ENCODE results near the gene MEMO1.

Gene MEMO1

GRCh38 chr2:31997653-31998052, 13.2 kb downstream of the MEMO1 start:
- H3K4me1 ChIP-seq (ENCODE audit: control insufficient read depth, insufficient read depth, low read length, unreplicated experiment), result peaks cover 7% of the 10 kb centered on the region
- no peaks in the 10 kb centered on the region for H3K27me3 ChIP-seq (ENCODE audit: insufficient read depth, low read length)
- H3K4me3 ChIP-seq (ENCODE audit: low read depth, low read length), result no peak overlapping the region
- H2AFZ ChIP-seq (ENCODE audit: low read length, unreplicated experiment), result no peak overlapping the region
- no peak overlapping the region for H3K27ac ChIP-seq (ENCODE audit: low read depth, low read length)
- no peaks in the 10 kb centered on the region for H3K36me3 ChIP-seq (ENCODE audit: insufficient read depth, low read length)
- peaks cover 72% of the 10 kb centered on the region for H3K79me2 ChIP-seq (ENCODE audit: control insufficient read depth, insufficient read depth, low read length, unreplicated experiment)

GRCh38 chr2:31996571-31997150, 14.1 kb downstream of the MEMO1 start:
- Histone ChIP-seq H3K36me3 (ENCODE audit: insufficient read depth, low read length) (no peaks in the 10 kb centered on the region), H2AFZ (ENCODE audit: low read length, unreplicated experiment) (no peak overlapping the region), H3K27ac (ENCODE audit: low read depth, low read length) (no peak overlapping the region), H3K79me2 (ENCODE audit: control insufficient read depth, insufficient read depth, low read length, unreplicated experiment) (peaks cover 73% of the 10 kb centered on the region), H3K4me3 (ENCODE audit: low read depth, low read length) (no peak overlapping the region), H3K27me3 (ENCODE audit: insufficient read depth, low read length) (no peaks in the 10 kb centered on the region), H3K4me1 (ENCODE audit: control insufficient read depth, insufficient read depth, low read length, unreplicated experiment) (peaks cover 7% of the 10 kb centered on the region)

- Histone ChIP-seq H3K4me1 (ENCODE audit: control insufficient read depth, insufficient read depth, low read length, unreplicated experiment) (peaks cover 9% of the 10 kb centered on the region), H3K4me3 (ENCODE audit: low read depth, low read length) (no peak overlapping the region), H3K79me2 (ENCODE audit: control insufficient read depth, insufficient read depth, low read length, unreplicated experiment) (peaks cover 74% of the 10 kb centered on the region), H2AFZ (ENCODE audit: low read length, unreplicated experiment) (no peak overlapping the region), H3K27me3 (ENCODE audit: insufficient read depth, low read length) (no peaks in the 10 kb centered on the region), H3K36me3 (ENCODE audit: insufficient read depth, low read length) (no peaks in the 10 kb centered on the region), H3K27ac (ENCODE audit: low read depth, low read length) (no peak overlapping the region)
These were observed 17.9 kb downstream of the MEMO1 start for GRCh38 chr2:31992934-31993333.

- Histone ChIP-seq H2AFZ (ENCODE audit: low read length, unreplicated experiment) (no peak overlapping the region), H3K4me3 (ENCODE audit: low read depth, low read length) (no peak overlapping the region), H3K4me1 (ENCODE audit: control insufficient read depth, insufficient read depth, low read length, unreplicated experiment) (peaks cover 6% of the 10 kb centered on the region), H3K27me3 (ENCODE audit: insufficient read depth, low read length) (no peaks in the 10 kb centered on the region), H3K36me3 (ENCODE audit: insufficient read depth, low read length) (no peaks in the 10 kb centered on the region), H3K27ac (ENCODE audit: low read depth, low read length) (no peak overlapping the region), H3K79me2 (ENCODE audit: control insufficient read depth, insufficient read depth, low read length, unreplicated experiment) (peaks cover 71% of the 10 kb centered on the region)
These were observed 18.7 kb downstream of the MEMO1 start for GRCh38 chr2:31992025-31992579.

GRCh38 chr2:31989946-31990345, 20.9 kb downstream of the MEMO1 start:
- peaks cover 65% of the 10 kb centered on the region for H3K79me2 ChIP-seq (ENCODE audit: control insufficient read depth, insufficient read depth, low read length, unreplicated experiment)
- H3K4me3 ChIP-seq (ENCODE audit: low read depth, low read length), result no peak overlapping the region

GRCh38 chr2:31987454-31988220, 23.2 kb downstream of the MEMO1 start:
- Histone ChIP-seq H3K79me2 (ENCODE audit: control insufficient read depth, insufficient read depth, low read length, unreplicated experiment) (peaks cover 66% of the 10 kb centered on the region), H2AFZ (ENCODE audit: low read length, unreplicated experiment) (no peak overlapping the region), H3K4me3 (ENCODE audit: low read depth, low read length) (no peak overlapping the region), H3K36me3 (ENCODE audit: insufficient read depth, low read length) (no peaks in the 10 kb centered on the region; the same call in 1 of the 2 replicates), H3K4me1 (ENCODE audit: control insufficient read depth, insufficient read depth, low read length, unreplicated experiment) (peaks cover 6% of the 10 kb centered on the region), H3K27me3 (ENCODE audit: insufficient read depth, low read length) (no peaks in the 10 kb centered on the region), H3K27ac (ENCODE audit: low read depth, low read length) (peak overlapping the region; percentile 39; the same call in 1 of the 2 replicates)

More at GRCh38 chr2:31989946-31990345, 20.9 kb downstream of the MEMO1 start:
- Histone ChIP-seq H3K36me3 (ENCODE audit: insufficient read depth, low read length) (no peaks in the 10 kb centered on the region), H3K27ac (ENCODE audit: low read depth, low read length) (no peak overlapping the region), H2AFZ (ENCODE audit: low read length, unreplicated experiment) (no peak overlapping the region), H3K27me3 (ENCODE audit: insufficient read depth, low read length) (no peaks in the 10 kb centered on the region), H3K4me1 (ENCODE audit: control insufficient read depth, insufficient read depth, low read length, unreplicated experiment) (peaks cover 6% of the 10 kb centered on the region)

- H3K27ac ChIP-seq (ENCODE audit: low read depth, low read length), result no peak overlapping the region
- H3K4me1 ChIP-seq (ENCODE audit: control insufficient read depth, insufficient read depth, low read length, unreplicated experiment), result peaks cover 6% of the 10 kb centered on the region
- peaks cover 63% of the 10 kb centered on the region for H3K79me2 ChIP-seq (ENCODE audit: control insufficient read depth, insufficient read depth, low read length, unreplicated experiment)
- no peak overlapping the region for H3K4me3 ChIP-seq (ENCODE audit: low read depth, low read length)
- no peaks in the 10 kb centered on the region for H3K27me3 ChIP-seq (ENCODE audit: insufficient read depth, low read length)
- H3K36me3 ChIP-seq (ENCODE audit: insufficient read depth, low read length), result no peaks in the 10 kb centered on the region; the same call in 1 of the 2 replicates
- no peak overlapping the region for H2AFZ ChIP-seq (ENCODE audit: low read length, unreplicated experiment)
These were observed 23.9 kb downstream of the MEMO1 start for GRCh38 chr2:31986906-31987305.

- H2AFZ ChIP-seq (ENCODE audit: low read length, unreplicated experiment), result no peak overlapping the region
- H3K27ac ChIP-seq (ENCODE audit: low read depth, low read length), result no peak overlapping the region
- no peaks in the 10 kb centered on the region; the same call in 1 of the 2 replicates for H3K36me3 ChIP-seq (ENCODE audit: insufficient read depth, low read length)
- no peak overlapping the region for H3K4me3 ChIP-seq (ENCODE audit: low read depth, low read length)
- no peaks in the 10 kb centered on the region for H3K27me3 ChIP-seq (ENCODE audit: insufficient read depth, low read length)
- H3K4me1 ChIP-seq (ENCODE audit: control insufficient read depth, insufficient read depth, low read length, unreplicated experiment), result peaks cover 22% of the 10 kb centered on the region
- H3K79me2 ChIP-seq (ENCODE audit: control insufficient read depth, insufficient read depth, low read length, unreplicated experiment), result peaks cover 64% of the 10 kb centered on the region
These were observed 26.9 kb downstream of the MEMO1 start for GRCh38 chr2:31983762-31984467.

- Histone ChIP-seq H3K4me1 (ENCODE audit: control insufficient read depth, insufficient read depth, low read length, unreplicated experiment) (peaks cover 17% of the 10 kb centered on the region), H3K27me3 (ENCODE audit: insufficient read depth, low read length) (no peaks in the 10 kb centered on the region), H2AFZ (ENCODE audit: low read length, unreplicated experiment) (no peak overlapping the region), H3K4me3 (ENCODE audit: low read depth, low read length) (no peak overlapping the region), H3K79me2 (ENCODE audit: control insufficient read depth, insufficient read depth, low read length, unreplicated experiment) (peaks cover 66% of the 10 kb centered on the region), H3K27ac (ENCODE audit: low read depth, low read length) (peak overlapping the region; percentile 12), H3K36me3 (ENCODE audit: insufficient read depth, low read length) (no peaks in the 10 kb centered on the region; the same call in 1 of the 2 replicates)
These were observed 30.0 kb downstream of the MEMO1 start for GRCh38 chr2:31980674-31981356.

- no peak overlapping the region for H3K27ac ChIP-seq (ENCODE audit: low read depth, low read length)
- H2AFZ ChIP-seq (ENCODE audit: low read length, unreplicated experiment), result no peak overlapping the region
- H3K27me3 ChIP-seq (ENCODE audit: insufficient read depth, low read length), result no peaks in the 10 kb centered on the region
- peaks cover 17% of the 10 kb centered on the region for H3K4me1 ChIP-seq (ENCODE audit: control insufficient read depth, insufficient read depth, low read length, unreplicated experiment)
- H3K79me2 ChIP-seq (ENCODE audit: control insufficient read depth, insufficient read depth, low read length, unreplicated experiment), result peaks cover 74% of the 10 kb centered on the region
- H3K4me3 ChIP-seq (ENCODE audit: low read depth, low read length), result no peak overlapping the region
- no peaks in the 10 kb centered on the region; the same call in 1 of the 2 replicates for H3K36me3 ChIP-seq (ENCODE audit: insufficient read depth, low read length)
These were observed 30.9 kb downstream of the MEMO1 start for GRCh38 chr2:31979956-31980355.

Measured in ACC112 (cell line).